Sigmoid colon (tissue), 4 donors: Measurements from ENCODE around the gene RANBP2.
"Not testable (repeated sequence)": the region's sequence is repeated elsewhere in the genome, so short reads cannot be mapped to it uniquely, and the experiment has no call there.

ENCODE experiments used
- CTCF ChIP-seq, 4 experiments: fragments of 450-650 bp in 3 of 4; fragments of 200-600 bp in 1 of 4; IDR thresholded peaks; one replicate each; pipeline ENCODE4 v1.5.1; 2016 to 2019; ENCODE audit warnings: antibody characterized with exemption in 4 of 4, mild to moderate bottlenecking in 3 of 4, moderate library complexity in 2 of 4
- POLR2A ChIP-seq, 2 donors: fragments of 450-650 bp; IDR thresholded peaks; one replicate each; pipeline ENCODE4 v1.6.1; 2016; ENCODE audit warnings: antibody characterized with exemption in 2 of 2, mild to moderate bottlenecking in 2 of 2, moderate library complexity in 2 of 2
- POLR2AphosphoS5 ChIP-seq, 4 donors: sonication (generic); formaldehyde crosslinking; IDR thresholded peaks; one replicate each; pipeline ENCODE4 v1.6.1; 2017; ENCODE audit warnings: antibody characterized with exemption in 4 of 4

- not testable (repeated sequence) for TF ChIP-seq CTCF, POLR2A, POLR2AphosphoS5 (IDR thresholded peaks at IDR 0.05)
These were observed 15.4 kb downstream of the RANBP2 start for GRCh38 chr2:108734656-108735055.
